Stimulated activated CD4-positive, alpha-beta T cell treated with anti-CD3 and anti-CD28 coated beads, Interleukin-15, amount 100 ng/mL, for 1 hour (primary cell): ENCODE data around the gene MYBBP1A.
A peak's percentile ranks its signal among the peaks of the same experiment; 100 is the strongest.
"Not testable (repeated sequence)": the region's sequence is repeated elsewhere in the genome, so short reads cannot be mapped to it uniquely, and the experiment has no call there.

Experiments
- DNase-seq, 2 donors: peaks; one replicate each; pipeline ENCODE4 v3.0.0-alpha.2; 2020; ENCODE audit warnings: low read depth in 1 of 2, low spot score in 1 of 2

MYBBP1A gene

GRCh38 chr17:4554997-4555799, at the start of gene MYBBP1A:
Gene MYBBP1A, minus strand, starts transcription at chr17:4555384. Its CDS starts 60 bp downstream, at chr17:4555324.
- DNase-seq: peak; percentile 93 to 96

GRCh38 chr17:4604736-4605135, 49.6 kb upstream of the MYBBP1A start:
- DNase-seq: not testable (repeated sequence)

- no peak for DNase-seq
Observed at GRCh38 chr17:4604111-4604644, 49.0 kb upstream of the MYBBP1A start.

GRCh38 chr17:4602041-4602440, 46.9 kb upstream of the MYBBP1A start:
- no peak for DNase-seq

GRCh38 chr17:4601326-4601725, 46.1 kb upstream of the MYBBP1A start:
- DNase-seq: no peak

- DNase-seq: no peak
Observed at GRCh38 chr17:4600563-4600962, 45.4 kb upstream of the MYBBP1A start.

- DNase-seq: no peak
Observed at GRCh38 chr17:4599505-4600281, 44.5 kb upstream of the MYBBP1A start.

GRCh38 chr17:4598776-4599504, 43.8 kb upstream of the MYBBP1A start:
- DNase-seq: no peak

GRCh38 chr17:4597975-4598374, 42.8 kb upstream of the MYBBP1A start:
- no peak for DNase-seq

- no peak for DNase-seq
Observed at GRCh38 chr17:4596636-4597380, 41.6 kb upstream of the MYBBP1A start.

GRCh38 chr17:4595685-4596342, 40.6 kb upstream of the MYBBP1A start:
- not testable (repeated sequence) for DNase-seq

GRCh38 chr17:4594931-4595684, 39.9 kb upstream of the MYBBP1A start:
- peak in 1 of 2 donors; percentile 24 for DNase-seq

GRCh38 chr17:4594406-4594805, 39.2 kb upstream of the MYBBP1A start:
- DNase-seq: no peak

- DNase-seq: no peak
Observed at GRCh38 chr17:4593021-4593421, 37.8 kb upstream of the MYBBP1A start.

GRCh38 chr17:4592240-4593005, 37.2 kb upstream of the MYBBP1A start:
- no peak for DNase-seq

- DNase-seq: no peak
Observed at GRCh38 chr17:4591529-4591928, 36.3 kb upstream of the MYBBP1A start.

- no peak for DNase-seq
Observed at GRCh38 chr17:4590981-4591453, 35.8 kb upstream of the MYBBP1A start.

GRCh38 chr17:4590042-4590441, 34.9 kb upstream of the MYBBP1A start:
- DNase-seq: not testable (repeated sequence)
